Uterus (tissue), 4 donors: Measurements from ENCODE around the gene ALOX12. TPM values are rescaled to one million over a fixed set of nuclear protein-coding genes. Genes with fewer than 3 reads are reported as not detected.
A peak's percentile ranks its signal among the peaks of the same experiment; 100 is the strongest.

Source experiments
- DNase-seq, 2 donors: peaks; one replicate each; pipeline ENCODE4 v3.0.0-alpha.2; 2019 to 2020
- H3K27ac ChIP-seq, 2 donors: fragments of 200-600 bp; sonication (generic); 1 replicate in 1 of 2; 2 replicates in 1 of 2; pipeline ENCODE4 v1.5.1; 2016 to 2018
- H3K27me3 ChIP-seq, 2 donors: fragments of 200-600 bp; sonication (generic); one replicate each; pipeline ENCODE4 v1.5.1; 2018 to 2019; ENCODE audit warnings: control low read depth in 1 of 2
- H3K36me3 ChIP-seq, 2 donors: fragments of 200-600 bp; sonication (generic); one replicate each; pipeline ENCODE4 v1.5.1; 2019; ENCODE audit warnings: control low read depth in 1 of 2
- H3K4me1 ChIP-seq, 2 donors: fragments of 200-600 bp; sonication (generic); one replicate each; pipeline ENCODE4 v1.5.1; 2018 to 2019; ENCODE audit warnings: control low read depth in 1 of 2
- H3K4me3 ChIP-seq, 2 donors: fragments of 200-600 bp; sonication (generic); 1 replicate in 1 of 2; 2 replicates in 1 of 2; pipeline ENCODE4 v1.5.1; 2018 to 2019; ENCODE audit warnings: mild to moderate bottlenecking in 1 of 2
- H3K9me3 ChIP-seq, 2 donors: fragments of 200-600 bp; sonication (generic); one replicate each; pipeline ENCODE4 v1.5.1; 2019; ENCODE audit warnings: control low read depth in 1 of 2
- POLR2A ChIP-seq, 2 donors: fragments of 450-650 bp; IDR thresholded peaks; one replicate each; pipeline ENCODE4 v1.6.1; 2016; ENCODE audit warnings: antibody characterized with exemption in 2 of 2, mild to moderate bottlenecking in 1 of 2, moderate library complexity in 1 of 2
- intact Hi-C: fragments of 100-400 bp; cut with DNase I; formaldehyde crosslinking; loops from one replicate; pipeline ENCODE4 v1.15.1; 2023; ENCODE audit warnings: low total_unique reads
- total RNA-seq, 4 donors: library from RNA; depleted of rRNA in 3 of 4; stranded (reverse); fragments of >200 nt in 3 of 4; gene quantifications; one replicate each; pipeline versions ENCODE4 v1.1.0 to v1.2.4, GENCODE V29; 2014 to 2023
- TF ChIP-seq, protein P1 (sequence below), 4 experiments: fragments of 200-600 bp in 2 of 4; fragments of 450-650 bp in 2 of 4; sonication (generic) in 2 of 4; IDR thresholded peaks; one replicate each; pipeline ENCODE4 v1.5.1; 2016 to 2019; ENCODE audit warnings: antibody characterized with exemption in 4 of 4, mild to moderate bottlenecking in 2 of 4, moderate library complexity in 1 of 4
- donor health status: DM: yes; HTN: yes; CAD: no.

ALOX12 gene
- total RNA-seq, 4 donors from 2014 or later = 0.14 to 0.34 TPM; not detected in 2

DNA sequence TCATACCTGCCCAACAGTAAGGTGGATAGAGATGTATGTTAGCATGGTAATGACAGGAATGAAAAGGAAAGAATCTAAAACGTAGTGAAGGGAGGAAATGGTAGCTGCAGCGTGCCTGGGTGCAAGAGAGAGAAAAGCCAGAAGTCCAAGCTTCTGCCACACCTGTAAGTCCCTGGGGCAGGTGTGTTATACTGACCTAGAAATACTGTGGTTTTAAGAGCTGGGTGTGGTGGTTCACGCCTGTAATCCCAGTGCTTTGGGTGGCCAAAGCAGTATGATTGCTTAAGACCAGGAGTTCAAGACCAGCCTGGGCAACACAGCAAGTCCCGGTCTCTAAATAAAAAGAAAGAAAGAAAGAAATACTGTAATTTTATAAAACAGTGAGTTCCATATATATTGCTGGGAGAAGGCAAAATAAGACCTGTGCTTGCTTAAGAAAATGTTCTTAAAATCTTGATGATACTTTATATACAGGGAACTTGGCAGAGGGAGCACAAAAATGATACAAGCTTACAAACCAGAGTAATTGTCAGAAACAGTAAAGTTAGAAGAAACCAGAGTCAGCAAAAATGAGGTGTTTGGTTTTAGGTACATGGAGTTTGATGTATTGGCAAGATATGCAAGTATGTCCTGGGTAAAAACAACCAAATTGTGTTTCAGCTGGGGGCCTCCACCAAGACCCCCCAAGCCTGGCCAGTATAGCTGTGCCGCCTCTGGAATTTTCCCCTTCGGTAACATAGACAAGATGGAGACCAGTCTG, 6.6 kb downstream of the ALOX12 start:
- no peaks in the 10 kb centered on the region for H3K9me3 ChIP-seq
- no peaks in the 10 kb centered on the region for H3K36me3 ChIP-seq
- intact Hi-C loops = loop anchor here (10.0 kb wide), 1 partner anchor 88 kb away; no protein-coding TSS in a partner anchor
- H3K4me3 ChIP-seq = no peak overlapping the region
- TF ChIP-seq, protein P1, sequence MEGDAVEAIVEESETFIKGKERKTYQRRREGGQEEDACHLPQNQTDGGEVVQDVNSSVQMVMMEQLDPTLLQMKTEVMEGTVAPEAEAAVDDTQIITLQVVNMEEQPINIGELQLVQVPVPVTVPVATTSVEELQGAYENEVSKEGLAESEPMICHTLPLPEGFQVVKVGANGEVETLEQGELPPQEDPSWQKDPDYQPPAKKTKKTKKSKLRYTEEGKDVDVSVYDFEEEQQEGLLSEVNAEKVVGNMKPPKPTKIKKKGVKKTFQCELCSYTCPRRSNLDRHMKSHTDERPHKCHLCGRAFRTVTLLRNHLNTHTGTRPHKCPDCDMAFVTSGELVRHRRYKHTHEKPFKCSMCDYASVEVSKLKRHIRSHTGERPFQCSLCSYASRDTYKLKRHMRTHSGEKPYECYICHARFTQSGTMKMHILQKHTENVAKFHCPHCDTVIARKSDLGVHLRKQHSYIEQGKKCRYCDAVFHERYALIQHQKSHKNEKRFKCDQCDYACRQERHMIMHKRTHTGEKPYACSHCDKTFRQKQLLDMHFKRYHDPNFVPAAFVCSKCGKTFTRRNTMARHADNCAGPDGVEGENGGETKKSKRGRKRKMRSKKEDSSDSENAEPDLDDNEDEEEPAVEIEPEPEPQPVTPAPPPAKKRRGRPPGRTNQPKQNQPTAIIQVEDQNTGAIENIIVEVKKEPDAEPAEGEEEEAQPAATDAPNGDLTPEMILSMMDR (IDR thresholded peaks at IDR 0.05) = no peak
- no peak for TF ChIP-seq POLR2A (IDR thresholded peaks at IDR 0.05)
- no peaks in the 10 kb centered on the region for H3K27me3 ChIP-seq
- H3K27ac ChIP-seq = no peak overlapping the region
- no peak for DNase-seq
- no peaks in the 10 kb centered on the region for H3K4me1 ChIP-seq

DNA sequence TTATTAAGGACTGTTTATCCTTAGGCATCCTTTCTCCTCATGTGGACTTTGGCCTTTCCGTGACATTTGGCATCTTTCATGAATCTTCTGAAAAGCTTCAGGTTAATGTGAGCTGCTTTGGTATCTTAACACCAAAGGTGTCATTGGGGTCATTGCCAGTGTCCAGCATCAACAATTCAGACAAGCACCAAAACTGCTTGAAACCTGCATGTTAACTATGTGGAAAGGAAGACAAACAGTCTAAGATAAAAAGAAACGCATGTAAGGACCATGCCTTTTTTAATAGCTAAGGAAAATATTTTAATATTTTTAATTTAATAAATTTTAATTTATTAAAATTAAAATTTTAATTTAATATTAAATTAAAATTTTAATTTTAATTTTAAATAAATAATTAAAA, 7.9 kb downstream of the ALOX12 start:
- intact Hi-C loops = loop anchor here (10.0 kb wide), 1 partner anchor 89 kb away; no protein-coding TSS in a partner anchor
- H3K36me3 ChIP-seq = no peaks in the 10 kb centered on the region
- no peaks in the 10 kb centered on the region for H3K4me1 ChIP-seq

DNA sequence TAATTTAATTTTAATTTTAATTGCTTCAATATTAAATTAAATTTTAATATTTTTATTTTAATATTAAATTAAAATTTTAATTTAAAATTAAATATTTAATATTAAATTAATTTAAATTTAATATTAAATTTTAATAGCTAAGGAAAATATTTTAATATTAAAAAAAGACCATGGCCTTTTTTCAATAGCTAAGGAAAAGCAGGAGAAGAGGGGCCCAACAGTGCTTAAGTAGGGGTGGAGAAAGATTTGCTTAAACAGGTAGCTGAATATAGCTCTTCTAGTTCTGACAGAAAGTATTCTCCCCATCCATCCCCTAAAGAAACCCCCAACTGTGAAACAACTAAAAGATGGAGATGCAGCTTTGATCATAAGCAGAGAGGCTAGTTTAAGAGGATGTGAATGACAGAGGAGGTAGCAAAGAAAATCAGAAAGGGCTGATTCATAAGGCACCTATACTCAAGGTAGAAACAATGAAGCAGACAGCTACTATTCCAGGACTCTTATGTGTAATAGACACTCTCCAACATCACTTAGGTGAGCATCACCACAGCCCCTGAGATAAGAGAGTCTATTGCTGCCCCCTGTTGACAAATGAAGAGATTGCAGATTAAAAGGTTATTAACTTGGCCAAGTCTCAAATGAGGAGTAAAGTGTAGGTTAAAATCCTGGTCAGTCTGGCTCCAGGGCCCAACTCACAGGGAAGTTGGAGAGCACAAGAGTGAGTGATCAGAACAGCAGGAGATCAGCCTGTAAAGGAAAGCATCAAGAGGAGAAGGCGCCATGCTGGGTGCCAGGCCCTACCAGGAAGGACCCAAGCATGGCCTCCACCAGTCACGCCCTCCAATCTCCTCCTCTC, 8.8 kb downstream of the ALOX12 start:
- intact Hi-C loops = loop anchor here (10.0 kb wide), 1 partner anchor 90 kb away; no protein-coding TSS in a partner anchor
- Histone ChIP-seq H3K27ac (no peak overlapping the region), H3K36me3 (no peaks in the 10 kb centered on the region), H3K27me3 (no peaks in the 10 kb centered on the region), H3K4me1 (no peaks in the 10 kb centered on the region), H3K9me3 (no peaks in the 10 kb centered on the region), H3K4me3 (no peak overlapping the region)
- TF ChIP-seq POLR2A (IDR thresholded peaks at IDR 0.05) = no peak
- TF ChIP-seq, protein P1 (IDR thresholded peaks at IDR 0.05) = peak; percentile 56 to 77 (median 66)
- DNase-seq = no peak

More for the DNA sequence above, 7.9 kb downstream of the ALOX12 start:
- no peaks in the 10 kb centered on the region for H3K9me3 ChIP-seq
- H3K4me3 ChIP-seq = no peak overlapping the region
- DNase-seq = no peak
- H3K27me3 ChIP-seq = no peaks in the 10 kb centered on the region
- no peak overlapping the region for H3K27ac ChIP-seq
- TF ChIP-seq, protein P1 (IDR thresholded peaks at IDR 0.05) = no peak
- TF ChIP-seq POLR2A (IDR thresholded peaks at IDR 0.05) = no peak

DNA sequence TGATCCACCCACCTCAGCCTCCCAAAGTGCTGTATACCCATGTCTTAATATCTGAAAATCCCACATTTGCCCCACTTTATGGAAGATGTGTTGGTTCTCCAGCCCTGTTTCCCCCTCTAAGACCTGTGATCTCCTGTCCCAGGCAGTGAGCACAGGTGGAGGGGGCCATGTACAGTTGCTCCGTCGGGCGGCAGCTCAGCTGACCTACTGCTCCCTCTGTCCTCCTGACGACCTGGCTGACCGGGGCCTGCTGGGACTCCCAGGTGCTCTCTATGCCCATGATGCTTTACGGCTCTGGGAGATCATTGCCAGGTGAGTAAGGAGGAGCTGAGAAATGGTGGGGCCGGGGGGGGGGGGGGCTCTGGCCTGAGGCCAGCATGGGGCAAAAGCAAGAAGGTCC, 9.9 kb downstream of the ALOX12 start:
- Histone ChIP-seq H3K4me1 (peaks cover 0 to 3% of the 10 kb centered on the region in 2 donors), H3K36me3 (no peaks in the 10 kb centered on the region), H3K4me3 (no peak overlapping the region), H3K27ac (no peak overlapping the region), H3K9me3 (no peaks in the 10 kb centered on the region), H3K27me3 (no peaks in the 10 kb centered on the region)
- DNase-seq = no peak
- TF ChIP-seq POLR2A (IDR thresholded peaks at IDR 0.05) = no peak
- TF ChIP-seq, protein P1 (IDR thresholded peaks at IDR 0.05) = no peak
- intact Hi-C loops = loop anchor here (10.0 kb wide), 1 partner anchor 91 kb away; no protein-coding TSS in a partner anchor
